Astrocyte (in vitro differentiated cells and primary cell): ENCODE results near the gene TOGARAM2. TPM values are rescaled to one million over a fixed set of nuclear protein-coding genes. Genes with fewer than 3 reads are reported as not detected.
A peak's percentile ranks its signal among the peaks of the same experiment; 100 is the strongest.

Source experiments
- DNase-seq: peaks from one replicate; pipeline ENCODE4 v3.0.0-alpha.2; 2010; ENCODE audit warnings: low read depth
- FAIRE-seq: peaks from 2 replicates; lab custom pipeline; 2011; peaks lifted over from hg19 to GRCh38; lab: Jason Lieb, UNC
- H2AFZ ChIP-seq: 2 replicates; pipeline ENCODE4 v1.6.0; 2012; ENCODE audit warnings: low read depth, low read length, inconsistent platforms
- H3K27ac ChIP-seq: 2 replicates; pipeline ENCODE4 v1.5.1; 2011; ENCODE audit warnings: low read depth, low read length, inconsistent platforms
- H3K27me3 ChIP-seq: 2 replicates; pipeline ENCODE4 v1.6.0; 2011; ENCODE audit warnings: low read length, inconsistent platforms; ENCODE audit not compliant: insufficient read depth
- H3K36me3 ChIP-seq: 2 replicates; pipeline ENCODE4 v1.5.1; 2011; ENCODE audit warnings: low read length, inconsistent platforms; ENCODE audit not compliant: insufficient read depth
- H3K4me1 ChIP-seq: 2 replicates; pipeline ENCODE4 v1.5.1; 2011; ENCODE audit warnings: low read length, inconsistent platforms; ENCODE audit not compliant: insufficient read depth
- H3K4me2 ChIP-seq: 2 replicates; pipeline ENCODE4 v1.6.0; 2012; ENCODE audit warnings: low read length, inconsistent platforms
- H3K4me3 ChIP-seq: 2 replicates; pipeline ENCODE4 v1.5.1; 2011; ENCODE audit warnings: low read depth, mild to moderate bottlenecking, low read length, inconsistent platforms; ENCODE audit not compliant: insufficient read depth
- H3K79me2 ChIP-seq: 2 replicates; pipeline ENCODE4 v1.6.0; 2012; ENCODE audit warnings: mild to moderate bottlenecking, low read length, inconsistent platforms; ENCODE audit not compliant: insufficient read depth
- H3K9ac ChIP-seq: 2 replicates; pipeline ENCODE4 v1.6.0; 2012; ENCODE audit warnings: mild to moderate bottlenecking, low read length, inconsistent platforms
- H3K9me3 ChIP-seq: 2 replicates; pipeline ENCODE4 v1.5.1; 2012; ENCODE audit warnings: low read depth, mild to moderate bottlenecking, low read length, inconsistent platforms; ENCODE audit not compliant: insufficient read depth
- H4K20me1 ChIP-seq: 2 replicates; pipeline ENCODE4 v1.6.0; 2012; ENCODE audit warnings: low read length, inconsistent platforms; ENCODE audit not compliant: insufficient read depth
- H3K27ac Mint-ChIP-seq: one replicate; pipeline ENCODE4 v1.8.0; 2021; ENCODE audit warnings: mild to moderate bottlenecking, mixed read lengths; ENCODE audit not compliant: unreplicated experiment
- H3K27me3 Mint-ChIP-seq: one replicate; pipeline ENCODE4 v1.8.0; 2021; ENCODE audit warnings: low read depth, mixed read lengths; ENCODE audit not compliant: unreplicated experiment
- H3K36me3 Mint-ChIP-seq: one replicate; pipeline ENCODE4 v1.8.0; 2021; ENCODE audit warnings: low read depth, mixed read lengths; ENCODE audit not compliant: unreplicated experiment
- H3K4me1 Mint-ChIP-seq: one replicate; pipeline ENCODE4 v1.8.0; 2021; ENCODE audit warnings: low read depth, mixed read lengths; ENCODE audit not compliant: unreplicated experiment
- H3K4me3 Mint-ChIP-seq: one replicate; pipeline ENCODE4 v1.8.0; 2021; ENCODE audit warnings: mild to moderate bottlenecking, moderate library complexity, mixed read lengths; ENCODE audit not compliant: unreplicated experiment
- H3K9me3 Mint-ChIP-seq: one replicate; pipeline ENCODE4 v1.8.0; 2021; ENCODE audit warnings: mild to moderate bottlenecking, mixed read lengths; ENCODE audit not compliant: unreplicated experiment
- CTCF ChIP-seq: IDR thresholded peaks from 2 replicates; pipeline ENCODE4 v1.5.1; 2011; ENCODE audit warnings: low read depth, mild to moderate bottlenecking, inconsistent platforms, low read length, moderate library complexity; ENCODE audit not compliant: insufficient read depth
- EZH2 ChIP-seq: IDR thresholded peaks from 2 replicates; pipeline ENCODE4 v1.6.1; 2012; ENCODE audit warnings: mild to moderate bottlenecking, low read length, inconsistent platforms; ENCODE audit not compliant: insufficient read depth
- total RNA-seq: library from RNA; stranded (reverse); gene quantifications from 2 replicates; pipeline ENCODE4 v1.2.1, GENCODE V29; 2021

TOGARAM2 gene
- total RNA-seq, 1 donor from 2014 or later, result 0.73 TPM

GRCh38 chr2:28990445-28990844 lies 9.3 kb downstream of the TOGARAM2 start:
- Histone ChIP-seq H3K27ac (no peak overlapping the region), H3K36me3 (no peaks in the 10 kb centered on the region), H3K4me2 (no peak overlapping the region), H2AFZ (peak overlapping the region; percentile 10), H3K9ac (no peak overlapping the region), H3K27me3 (peaks cover 2% of the 10 kb centered on the region), H4K20me1 (no peaks in the 10 kb centered on the region), H3K4me1 (peaks cover 2% of the 10 kb centered on the region), H3K4me3 (no peak overlapping the region), H3K79me2 (no peaks in the 10 kb centered on the region), H3K9me3 (no peaks in the 10 kb centered on the region)
- H3K36me3 Mint-ChIP-seq, result no peaks in the 10 kb centered on the region
- peaks cover 8% of the 10 kb centered on the region for H3K4me1 Mint-ChIP-seq
- no peaks in the 10 kb centered on the region for H3K9me3 Mint-ChIP-seq
- no peak overlapping the region for H3K4me3 Mint-ChIP-seq
- TF ChIP-seq EZH2, result no peak
- no peak for TF ChIP-seq CTCF
- no peak overlapping the region for H3K27ac Mint-ChIP-seq
- H3K27me3 Mint-ChIP-seq, result peaks cover 32% of the 10 kb centered on the region
- FAIRE-seq, result no peak
- no peak for DNase-seq

GRCh38 chr2:28991021-28991420 lies 9.9 kb downstream of the TOGARAM2 start:
- H3K27me3 Mint-ChIP-seq, result peaks cover 34% of the 10 kb centered on the region
- Histone ChIP-seq H3K27me3 (peaks cover 2% of the 10 kb centered on the region), H3K9ac (no peak overlapping the region), H3K79me2 (no peaks in the 10 kb centered on the region), H2AFZ (peak overlapping the region; percentile 60), H3K4me3 (no peak overlapping the region), H4K20me1 (no peaks in the 10 kb centered on the region), H3K36me3 (no peaks in the 10 kb centered on the region), H3K9me3 (no peaks in the 10 kb centered on the region), H3K4me2 (peak overlapping the region; percentile 19), H3K4me1 (peaks cover 2% of the 10 kb centered on the region), H3K27ac (no peak overlapping the region)
- no peak for TF ChIP-seq EZH2
- TF ChIP-seq CTCF, result no peak
- no peaks in the 10 kb centered on the region for H3K9me3 Mint-ChIP-seq
- H3K4me3 Mint-ChIP-seq, result no peak overlapping the region
- FAIRE-seq (no peak), DNase-seq (peak; percentile 55)
- no peak overlapping the region for H3K27ac Mint-ChIP-seq
- H3K36me3 Mint-ChIP-seq, result no peaks in the 10 kb centered on the region
- peaks cover 7% of the 10 kb centered on the region for H3K4me1 Mint-ChIP-seq

GRCh38 chr2:28991460-28991859 lies 10.4 kb downstream of the TOGARAM2 start:
- Mint-ChIP-seq H3K4me3 (no peak overlapping the region), H3K27ac (no peak overlapping the region), H3K4me1 (peaks cover 3% of the 10 kb centered on the region), H3K9me3 (no peaks in the 10 kb centered on the region), H3K27me3 (peaks cover 35% of the 10 kb centered on the region), H3K36me3 (no peaks in the 10 kb centered on the region)
- Histone ChIP-seq H3K4me3 (no peak overlapping the region), H2AFZ (peak overlapping the region; percentile 60), H3K4me1 (peaks cover 2% of the 10 kb centered on the region), H3K4me2 (peak overlapping the region; percentile 19), H3K36me3 (no peaks in the 10 kb centered on the region), H3K9me3 (no peaks in the 10 kb centered on the region), H3K9ac (no peak overlapping the region), H3K79me2 (no peaks in the 10 kb centered on the region), H4K20me1 (no peaks in the 10 kb centered on the region), H3K27ac (no peak overlapping the region), H3K27me3 (peaks cover 2% of the 10 kb centered on the region)
- no peak for TF ChIP-seq CTCF
- TF ChIP-seq EZH2, result no peak
- FAIRE-seq, result no peak
- DNase-seq, result no peak
